GM12872 (cell line): Measurements from ENCODE around the gene CLTB.

Experiments used
- TF ChIP-seq, protein P1 (sequence below): IDR thresholded peaks from 3 replicates; pipeline ENCODE4 v1.5.1; 2011; ENCODE audit warnings: low read depth, mild to moderate bottlenecking, low read length, moderate library complexity; ENCODE audit not compliant: insufficient read depth

CLTB gene

DNA sequence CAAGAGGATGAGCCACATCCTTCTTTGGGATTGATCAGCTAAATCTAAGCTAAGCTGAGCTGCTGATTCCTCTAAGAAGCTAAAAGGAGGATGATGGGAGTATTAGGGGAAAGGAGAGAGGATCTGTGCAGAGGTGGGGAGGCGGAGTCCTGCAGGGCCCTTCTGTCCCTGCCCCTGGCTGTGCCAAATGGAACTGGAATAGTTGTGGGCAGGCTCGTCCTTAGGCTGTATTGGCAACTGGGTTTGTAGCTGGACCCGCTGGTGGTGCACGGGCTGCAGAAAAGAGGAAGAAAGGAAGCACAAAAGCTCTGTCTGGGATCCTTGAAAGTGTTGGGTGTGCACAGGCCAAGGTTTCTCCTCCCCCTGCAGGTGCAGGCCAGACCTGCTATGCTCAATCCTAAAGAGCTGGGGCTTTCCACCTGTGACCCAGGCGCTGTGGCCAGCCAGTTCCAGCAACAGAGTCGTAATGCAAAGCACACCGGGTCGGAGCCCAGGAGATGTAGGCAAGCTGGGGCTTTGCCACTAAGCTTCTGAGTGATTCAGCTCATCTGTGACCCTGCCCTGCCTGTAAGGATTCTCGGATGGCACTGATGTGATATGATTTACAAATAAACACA is 9.8 kb downstream of the CLTB start:
- TF ChIP-seq, protein P1, sequence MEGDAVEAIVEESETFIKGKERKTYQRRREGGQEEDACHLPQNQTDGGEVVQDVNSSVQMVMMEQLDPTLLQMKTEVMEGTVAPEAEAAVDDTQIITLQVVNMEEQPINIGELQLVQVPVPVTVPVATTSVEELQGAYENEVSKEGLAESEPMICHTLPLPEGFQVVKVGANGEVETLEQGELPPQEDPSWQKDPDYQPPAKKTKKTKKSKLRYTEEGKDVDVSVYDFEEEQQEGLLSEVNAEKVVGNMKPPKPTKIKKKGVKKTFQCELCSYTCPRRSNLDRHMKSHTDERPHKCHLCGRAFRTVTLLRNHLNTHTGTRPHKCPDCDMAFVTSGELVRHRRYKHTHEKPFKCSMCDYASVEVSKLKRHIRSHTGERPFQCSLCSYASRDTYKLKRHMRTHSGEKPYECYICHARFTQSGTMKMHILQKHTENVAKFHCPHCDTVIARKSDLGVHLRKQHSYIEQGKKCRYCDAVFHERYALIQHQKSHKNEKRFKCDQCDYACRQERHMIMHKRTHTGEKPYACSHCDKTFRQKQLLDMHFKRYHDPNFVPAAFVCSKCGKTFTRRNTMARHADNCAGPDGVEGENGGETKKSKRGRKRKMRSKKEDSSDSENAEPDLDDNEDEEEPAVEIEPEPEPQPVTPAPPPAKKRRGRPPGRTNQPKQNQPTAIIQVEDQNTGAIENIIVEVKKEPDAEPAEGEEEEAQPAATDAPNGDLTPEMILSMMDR, result no peak

DNA sequence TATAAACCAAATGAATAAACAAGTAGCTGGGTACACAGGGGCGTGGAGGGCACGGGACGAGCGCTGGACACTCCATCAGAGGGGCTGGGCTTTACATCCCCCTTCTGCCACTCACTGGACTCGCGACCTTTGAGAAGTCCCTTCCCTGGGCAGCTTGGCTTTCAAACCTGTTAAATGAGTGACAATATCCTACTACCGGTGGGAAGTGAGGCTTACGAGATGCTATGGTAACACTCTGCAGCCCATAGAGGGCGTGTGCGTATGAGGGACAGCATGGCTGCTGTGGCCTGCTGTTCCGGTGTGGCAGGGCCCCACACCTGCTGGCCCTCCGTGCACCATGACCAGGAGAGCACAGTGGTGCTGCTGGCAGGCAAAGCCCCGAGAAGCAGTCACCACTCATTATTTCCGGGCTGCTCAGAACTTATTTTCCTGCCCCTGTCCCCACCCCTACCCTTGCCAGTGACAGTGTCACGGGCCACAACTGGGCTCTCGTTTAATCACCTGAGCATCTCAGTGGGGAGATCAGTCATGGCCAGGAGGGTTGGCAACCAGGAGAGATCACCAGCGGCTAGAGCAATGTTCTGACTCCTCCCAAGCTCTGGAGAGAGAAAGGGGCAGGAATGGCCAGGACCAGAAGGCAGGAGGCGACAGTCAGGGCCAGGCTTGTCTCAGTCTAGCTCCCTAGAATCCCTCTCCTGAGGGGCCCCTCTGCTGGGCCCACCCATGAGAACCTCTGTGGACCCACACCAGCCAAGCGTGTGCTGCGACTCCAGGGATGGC is 10.5 kb downstream of the CLTB start:
- TF ChIP-seq, protein P1, result no peak

DNA sequence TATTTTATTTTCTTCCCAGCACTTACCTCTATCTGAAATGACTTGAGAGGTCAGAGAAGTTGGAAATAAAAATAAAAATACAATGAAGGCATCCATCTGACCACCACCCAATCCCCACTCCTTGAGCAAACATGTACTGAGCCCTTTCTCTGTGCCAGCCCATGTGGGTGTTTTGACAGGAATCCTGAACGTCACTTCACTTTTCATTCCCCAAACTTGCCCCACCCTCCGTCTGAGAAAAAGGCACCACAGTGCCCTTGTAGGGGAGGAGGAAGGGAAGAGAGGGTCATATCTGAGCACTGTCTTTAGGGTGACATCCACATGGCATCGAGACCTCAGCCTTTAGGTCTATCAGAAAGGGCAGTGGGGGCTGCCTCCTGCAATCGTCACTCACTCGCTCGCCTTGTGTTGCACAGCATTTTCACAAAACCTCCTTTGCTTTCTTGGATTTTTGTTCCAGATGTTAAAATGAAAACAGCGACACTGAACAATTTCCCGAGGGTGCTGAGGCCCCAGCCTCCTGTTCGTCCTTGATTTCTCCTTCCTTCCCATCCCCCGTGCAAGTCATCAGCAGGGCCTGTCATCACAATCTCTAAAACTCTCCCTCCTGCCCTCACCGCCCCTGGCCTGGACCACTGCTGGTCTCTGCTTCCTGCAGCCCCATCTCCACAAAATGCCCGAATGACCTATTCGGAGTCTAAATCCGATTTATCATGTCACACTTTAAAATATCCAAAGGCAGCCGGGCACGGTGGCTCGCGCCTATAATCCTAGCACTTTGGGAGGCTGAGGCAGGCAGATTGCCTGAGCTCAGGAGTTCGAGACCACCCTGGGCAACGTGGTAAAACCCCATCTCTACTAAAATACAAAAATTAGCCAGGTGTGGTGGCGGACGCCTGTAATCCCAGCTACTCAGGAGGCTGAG is 14.8 kb downstream of the CLTB start:
- TF ChIP-seq, protein P1, result no peak

DNA sequence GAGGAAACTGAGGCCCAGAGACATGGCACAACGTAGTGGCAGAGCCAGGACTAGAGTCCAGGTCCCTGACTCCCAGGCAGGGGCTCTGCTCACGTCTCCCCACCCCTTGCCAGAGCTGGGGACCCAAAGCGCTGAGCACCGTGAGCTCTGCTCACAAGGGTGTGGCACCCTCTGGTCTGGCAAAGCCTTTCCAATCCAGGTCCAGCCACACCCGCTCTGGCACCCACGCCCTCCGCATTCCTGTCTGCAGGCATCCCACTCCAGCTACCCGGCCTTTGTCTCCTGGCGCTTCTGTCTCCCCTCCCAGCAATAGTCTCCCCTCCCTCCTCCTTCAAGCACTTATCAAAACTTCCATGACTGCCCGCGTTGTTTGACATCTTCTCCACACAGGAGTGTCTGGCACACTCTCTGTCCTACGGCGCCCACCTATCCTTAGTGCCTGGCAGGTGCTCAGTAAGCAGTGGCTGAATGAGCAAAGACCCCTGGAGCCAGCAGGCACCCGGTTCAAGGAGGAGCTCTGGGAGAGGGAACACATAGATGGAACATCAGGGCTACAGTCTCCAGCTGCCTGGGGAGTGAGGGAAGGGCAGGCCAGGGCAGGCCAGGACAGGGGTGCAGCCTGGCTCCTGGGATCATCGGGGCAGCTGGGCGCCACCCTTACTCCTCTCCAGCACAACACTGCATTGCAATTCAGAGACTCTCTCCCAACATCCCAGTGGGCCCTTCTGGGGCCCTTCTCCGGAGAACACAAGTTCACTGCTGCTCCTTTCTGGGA is 15.8 kb downstream of the CLTB start:
- TF ChIP-seq, protein P1, result no peak

DNA sequence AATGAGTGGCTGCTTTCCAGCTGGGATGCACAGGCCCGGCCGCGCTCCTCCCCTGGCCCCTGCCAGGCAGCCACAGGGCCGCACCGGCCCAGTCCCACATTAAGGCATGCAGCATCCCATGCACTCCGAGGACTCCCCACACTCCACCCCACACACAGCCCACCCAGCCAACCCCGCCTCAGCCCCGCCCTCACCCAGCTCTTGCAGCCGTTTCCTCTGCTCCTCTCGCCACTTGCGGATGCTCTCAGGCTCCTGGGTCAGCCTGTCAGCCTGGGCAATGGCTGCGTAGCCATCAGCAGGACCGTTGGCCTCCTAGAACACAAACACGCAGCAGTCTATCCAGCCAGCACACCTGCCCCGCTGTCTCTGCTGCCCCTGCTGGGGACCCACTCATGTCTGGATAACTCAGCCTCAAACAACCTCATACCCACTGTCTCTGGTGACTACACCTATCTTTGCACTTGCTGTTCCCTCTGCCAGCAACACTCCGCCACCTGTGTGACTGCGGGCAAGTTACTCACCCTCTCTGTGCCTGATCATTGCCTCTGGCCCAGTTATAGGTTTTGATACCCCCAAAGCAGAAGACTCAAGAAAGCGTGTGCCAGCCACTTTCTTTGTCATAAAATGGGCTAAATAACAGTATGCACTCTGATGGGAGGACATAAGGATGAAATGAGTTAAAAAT is 18.5 kb downstream of the CLTB start:
- TF ChIP-seq, protein P1, result no peak

DNA sequence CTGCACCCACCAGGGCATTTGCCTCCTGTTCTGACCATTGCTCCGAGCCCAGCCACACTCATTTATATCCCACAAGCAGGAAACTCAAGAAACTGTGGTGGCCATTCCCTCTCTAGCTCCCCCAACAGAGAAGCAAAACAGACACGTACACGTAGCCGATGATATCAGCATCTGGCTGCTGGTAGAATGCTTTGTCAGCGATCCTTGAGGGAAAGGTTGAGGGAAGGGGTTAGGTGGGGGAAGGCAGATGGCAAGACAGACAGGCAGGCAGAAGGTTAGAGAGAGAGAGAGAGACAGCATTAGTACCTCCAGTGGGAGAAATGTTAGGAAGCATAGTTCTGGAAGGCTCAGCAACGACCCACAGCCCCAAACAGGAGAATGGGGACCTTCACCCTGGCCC is 20.0 kb downstream of the CLTB start:
- TF ChIP-seq, protein P1, result no peak
